Stimulated activated naive CD4-positive, alpha-beta T cell (primary cell): ENCODE results near the gene DUSP28.

ENCODE experiments used
- DNase-seq, 6 experiments: peaks; one replicate each; lab custom pipeline; 2025; lab: John Stamatoyannopoulos, UW

Gene DUSP28

GRCh38 chr2:240599141-240599583 is 39.0 kb downstream of the DUSP28 start:
- DNase-seq: no peak

DNA sequence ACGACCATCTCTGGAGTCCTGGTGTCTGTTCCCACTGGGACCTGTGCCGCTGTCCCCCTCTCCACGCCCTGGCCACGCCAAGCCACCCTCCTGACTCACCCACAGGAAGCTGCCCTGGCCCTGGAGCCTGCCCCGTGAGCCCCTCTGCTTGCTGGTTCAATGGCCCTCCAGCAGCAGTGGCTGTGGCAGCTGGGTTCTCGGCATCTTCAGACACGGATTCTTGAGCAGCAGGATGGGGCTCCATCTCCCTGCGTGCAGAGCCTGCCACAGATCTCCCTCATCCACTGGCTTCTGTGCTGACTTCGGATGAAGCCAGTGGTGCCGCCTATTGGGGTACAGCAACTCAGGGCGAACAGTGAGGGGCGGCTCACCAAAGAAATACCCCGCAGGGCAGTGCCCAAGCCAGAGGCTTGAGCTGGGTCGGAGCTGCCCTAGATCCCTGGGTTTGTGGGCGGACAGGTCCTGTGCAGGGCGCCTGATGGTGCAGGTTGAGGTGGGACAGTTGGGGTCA is 40.3 kb downstream of the DUSP28 start:
- no peak for DNase-seq

GRCh38 chr2:240601061-240601830 is 41.1 kb downstream of the DUSP28 start:
- DNase-seq: no peak

DNA sequence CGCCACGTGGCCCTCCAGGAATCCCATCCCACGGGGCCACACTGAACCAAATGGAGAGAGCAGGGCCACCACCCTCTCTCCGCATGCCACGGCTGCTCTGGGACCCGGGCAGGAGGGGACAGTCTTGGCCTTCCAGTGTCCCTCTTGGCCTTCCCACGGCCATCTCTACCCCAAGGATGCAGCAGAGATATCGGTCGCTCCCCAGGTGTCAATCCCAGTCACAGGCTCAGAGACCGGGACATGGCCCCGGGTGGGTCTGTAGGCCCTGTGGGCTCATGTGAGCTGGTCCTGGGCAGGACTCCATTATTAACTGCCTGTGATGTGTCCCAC is 41.6 kb downstream of the DUSP28 start:
- no peak for DNase-seq

DNA sequence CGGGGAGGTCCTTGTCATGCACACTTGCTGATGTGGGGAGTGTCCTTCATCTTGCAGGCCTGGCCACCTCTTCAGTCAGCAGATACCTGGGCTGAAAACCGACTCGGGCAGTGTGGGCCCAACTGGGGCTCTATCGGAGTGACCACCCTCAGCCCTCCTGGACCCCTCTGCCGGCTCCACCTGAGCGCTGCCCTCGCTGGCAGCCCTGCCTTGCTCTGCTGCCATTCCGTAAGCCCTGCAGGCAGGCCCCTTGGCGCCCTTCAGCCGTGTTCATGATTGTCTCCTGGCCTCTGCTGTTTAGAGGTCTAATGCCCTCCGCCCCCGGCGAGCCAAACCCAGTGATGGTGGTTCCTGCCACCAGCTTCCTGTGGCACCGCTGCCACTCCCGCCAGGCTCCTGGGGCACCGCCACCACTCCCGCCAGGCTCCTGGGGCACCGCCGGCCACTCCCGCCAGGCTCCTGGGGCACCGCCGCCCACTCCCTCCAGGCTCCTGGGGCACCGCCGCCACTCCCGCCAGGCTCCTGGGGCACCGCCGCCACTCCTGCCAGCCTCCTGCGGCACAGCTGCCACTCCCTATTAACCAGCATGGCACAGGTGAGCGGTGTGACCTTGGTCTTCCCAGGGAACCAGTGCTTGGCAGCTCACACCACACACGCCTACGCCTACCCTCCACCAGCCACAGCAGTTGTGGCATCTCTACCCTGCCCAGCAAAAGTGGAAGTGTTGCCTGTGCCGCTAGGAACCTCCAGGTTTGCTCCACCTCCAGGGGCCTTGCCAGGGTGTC is 42.3 kb downstream of the DUSP28 start:
- DNase-seq: no peak

GRCh38 chr2:240603081-240603835 is 43.1 kb downstream of the DUSP28 start:
- DNase-seq: no peak

GRCh38 chr2:240603846-240604245 is 43.7 kb downstream of the DUSP28 start:
- DNase-seq: no peak

GRCh38 chr2:240604291-240604938 is 44.3 kb downstream of the DUSP28 start:
- DNase-seq: no peak

- no peak for DNase-seq
Measured at GRCh38 chr2:240604939-240605716, 45.0 kb downstream of the DUSP28 start.

DNA sequence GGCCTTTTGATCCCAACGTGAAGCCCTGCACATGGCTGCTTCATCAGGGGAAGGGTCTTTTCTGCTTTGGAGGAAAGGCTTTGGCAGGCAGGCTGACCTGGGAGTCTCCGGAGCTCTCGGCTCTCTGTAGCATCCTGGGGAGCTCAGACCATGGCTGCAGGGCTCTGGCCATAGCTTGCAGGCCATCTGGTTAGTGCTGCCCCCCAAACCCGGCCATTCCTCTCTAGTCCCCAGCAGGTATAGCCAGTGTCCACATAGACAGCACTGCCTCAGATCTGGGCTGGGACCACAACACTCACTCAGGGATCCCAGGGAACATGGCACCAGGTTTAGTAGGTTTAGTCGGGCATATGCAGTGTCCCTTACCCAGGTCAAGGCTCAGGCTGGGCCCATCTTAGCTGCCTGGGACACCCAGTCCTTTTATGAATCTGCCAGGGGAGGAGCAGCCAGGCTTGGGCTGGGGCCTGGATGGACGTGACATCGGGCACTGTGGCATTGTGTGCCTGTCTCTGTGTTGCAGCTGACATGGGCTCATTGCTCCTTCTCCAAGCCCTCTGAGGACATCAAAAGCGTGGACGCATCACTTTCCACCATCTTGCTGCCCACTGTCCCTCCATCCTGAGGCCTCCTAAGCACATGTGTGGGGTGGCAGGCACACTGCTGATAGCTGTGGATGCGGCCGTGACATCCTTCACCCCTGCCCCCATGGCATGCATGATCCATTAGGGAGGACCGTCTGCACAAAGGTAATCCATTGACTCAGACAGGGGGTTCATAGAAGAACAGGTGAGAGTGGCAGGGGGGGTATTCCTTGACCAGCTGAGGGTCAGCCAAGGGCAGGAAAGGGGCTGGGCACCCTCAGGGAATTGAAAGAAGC is 45.9 kb downstream of the DUSP28 start:
- no peak for DNase-seq

GRCh38 chr2:240611601-240612210 is 51.5 kb downstream of the DUSP28 start:
- DNase-seq: no peak
